ENCODE measurements around the gene MARCHF9.

Gene MARCHF9

GRCh38 chr12:57751788-57752667 lies 2.9 kb upstream of the MARCHF9 start, which contains the start of gene CDK4:
Gene CDK4, minus strand, starts transcription at chr12:57752310. Its CDS starts 593 bp downstream, at chr12:57751717.
- DNase-seq (ENCODE audit: extremely low spot score, insufficient read length, low read depth) (peak; percentile 94), FAIRE-seq (peak; percentile 99)

- FAIRE-seq, result no peak
- DNase-seq (ENCODE audit: extremely low spot score, insufficient read length, low read depth), result no peak
These were observed 2.3 kb upstream of the MARCHF9 start for GRCh38 chr12:57752668-57753000.

- DNase-seq (ENCODE audit: extremely low spot score, insufficient read length, low read depth) (no peak), FAIRE-seq (no peak)
These were observed 1.1 kb upstream of the MARCHF9 start for GRCh38 chr12:57753756-57754337.

GRCh38 chr12:57755194-57755453 lies 221 bp downstream of the MARCHF9 start:
- no peak for FAIRE-seq
- DNase-seq (ENCODE audit: extremely low spot score, insufficient read length, low read depth), result no peak

- FAIRE-seq (peak; percentile 18), DNase-seq (ENCODE audit: extremely low spot score, insufficient read length, low read depth) (no peak)
These were observed 810 bp downstream of the MARCHF9 start for GRCh38 chr12:57755454-57756372.

- DNase-seq (ENCODE audit: extremely low spot score, insufficient read length, low read depth) (peak; percentile 54), FAIRE-seq (peak; percentile 66)
These were observed 1.8 kb downstream of the MARCHF9 start for GRCh38 chr12:57756406-57757341.

- no peak for FAIRE-seq
These were observed 2.9 kb downstream of the MARCHF9 start for GRCh38 chr12:57757771-57758170.

GRCh38 chr12:57758552-57759359 lies 3.9 kb downstream of the MARCHF9 start:
- DNase-seq (ENCODE audit: extremely low spot score, insufficient read length, low read depth) (no peak), FAIRE-seq (no peak)

More at GRCh38 chr12:57757771-57758170, 2.9 kb downstream of the MARCHF9 start:
- no peak for DNase-seq (ENCODE audit: extremely low spot score, insufficient read length, low read depth)

- no peak for DNase-seq (ENCODE audit: extremely low spot score, insufficient read length, low read depth)
- FAIRE-seq, result peak; percentile 45
These were observed 4.6 kb downstream of the MARCHF9 start for GRCh38 chr12:57759360-57759980.

GRCh38 chr12:57760347-57760982 lies 5.6 kb downstream of the MARCHF9 start:
- FAIRE-seq (no peak), DNase-seq (ENCODE audit: extremely low spot score, insufficient read length, low read depth) (no peak)

GRCh38 chr12:57761391-57761998 lies 6.6 kb downstream of the MARCHF9 start:
- FAIRE-seq, result no peak
- DNase-seq (ENCODE audit: extremely low spot score, insufficient read length, low read depth), result no peak

GRCh38 chr12:57762463-57762862 lies 7.6 kb downstream of the MARCHF9 start:
- no peak for DNase-seq (ENCODE audit: extremely low spot score, insufficient read length, low read depth)
- FAIRE-seq, result no peak

- FAIRE-seq, result no peak
These were observed 9.2 kb downstream of the MARCHF9 start for GRCh38 chr12:57763881-57764661.

GRCh38 chr12:57764662-57765002 lies 9.7 kb downstream of the MARCHF9 start:
- FAIRE-seq (no peak), DNase-seq (ENCODE audit: extremely low spot score, insufficient read length, low read depth) (no peak)

More at GRCh38 chr12:57763881-57764661, 9.2 kb downstream of the MARCHF9 start:
- DNase-seq (ENCODE audit: extremely low spot score, insufficient read length, low read depth), result no peak

GRCh38 chr12:57765003-57765697 lies 10.2 kb downstream of the MARCHF9 start:
- no peak for DNase-seq (ENCODE audit: extremely low spot score, insufficient read length, low read depth)

More at GRCh38 chr12:57765003-57765697, 10.2 kb downstream of the MARCHF9 start:
- FAIRE-seq, result no peak

Data from GM18507 (cell line).